Measurements from ENCODE around the gene NAP1L1. TPM values are rescaled to one million over a fixed set of nuclear protein-coding genes. Genes with fewer than 3 reads are reported as not detected.

NAP1L1 gene
- total RNA-seq, 1 experiment from 2014 or later, result 620 TPM

- H3K4me1 ChIP-seq (ENCODE audit: control insufficient read depth, insufficient read depth, low read length), result no peaks in the 10 kb centered on the region
- CTCF ChIA-PET, result no interaction called here
- intact Hi-C loops (cut with micrococcal nuclease; ENCODE audit: unreplicated experiment) (no loop called here), in situ Hi-C loops (cut with HindIII; ENCODE audit: low pct_unique_long_range_greater_than_20kb, low sequenced_read_pairs) (no loop called here)
- POLR2A ChIA-PET, result no interaction called here
- no peak overlapping the region for H3K27ac ChIP-seq (ENCODE audit: low read length)
- H3K36me3 ChIP-seq (ENCODE audit: control insufficient read depth, insufficient read depth, low read length), result no peaks in the 10 kb centered on the region
- DNase-seq (ENCODE audit: low read depth, low spot score), result no peak
- no peak overlapping the region for H3K4me3 ChIP-seq (ENCODE audit: low read depth in 2 of 2, low read length in 2 of 2)
- no peaks in the 10 kb centered on the region for H3K9me3 ChIP-seq (ENCODE audit: control insufficient read depth, insufficient read depth, low read depth, low read length)
- no peaks in the 10 kb centered on the region for H3K27me3 ChIP-seq (ENCODE audit: control insufficient read depth, insufficient read depth, low read length)
- no TSS peak for BruUV-seq (replicated peaks)
- ATAC-seq, result no peak
- TF ChIP-seq TCF7L2 (IDR thresholded peaks at IDR 0.05; ENCODE audit: low read depth, low read length), result no peak
- no peak for TF ChIP-seq SIN3A (IDR thresholded peaks at IDR 0.05; ENCODE audit: borderline replicate concordance, insufficient read depth, low read depth, low read length)
- TF ChIP-seq POLR2AphosphoS5 (IDR thresholded peaks at IDR 0.05; ENCODE audit: low read depth, low read length), result no peak
- no peak for TF ChIP-seq CTCF (IDR thresholded peaks at IDR 0.05)
- no peak for TF ChIP-seq REST (IDR thresholded peaks at IDR 0.05; ENCODE audit: insufficient read depth in 1 of 2, low read depth in 2 of 2, low read length in 1 of 2)
Observed at GRCh38 chr12:76103958-76104357, 19.5 kb upstream of the NAP1L1 start.

GRCh38 chr12:76101739-76102385 lies 17.4 kb upstream of the NAP1L1 start:
- Histone ChIP-seq H3K27me3 (ENCODE audit: control insufficient read depth, insufficient read depth, low read length) (no peaks in the 10 kb centered on the region), H3K9me3 (ENCODE audit: control insufficient read depth, insufficient read depth, low read depth, low read length) (no peaks in the 10 kb centered on the region), H3K36me3 (ENCODE audit: control insufficient read depth, insufficient read depth, low read length) (no peaks in the 10 kb centered on the region), H3K4me1 (ENCODE audit: control insufficient read depth, insufficient read depth, low read length) (no peaks in the 10 kb centered on the region), H3K4me3 (ENCODE audit: low read depth in 2 of 2, low read length in 2 of 2) (no peak overlapping the region), H3K27ac (ENCODE audit: low read length) (no peak overlapping the region)
- ChIA-PET POLR2A (no interaction called here), CTCF (no interaction called here)
- BruUV-seq (replicated peaks), result no TSS peak
- ATAC-seq, result no peak
- intact Hi-C loops (cut with micrococcal nuclease; ENCODE audit: unreplicated experiment), result no loop called here
- no peak for DNase-seq (ENCODE audit: low read depth, low spot score)
- in situ Hi-C loops (cut with HindIII; ENCODE audit: low pct_unique_long_range_greater_than_20kb, low sequenced_read_pairs), result no loop called here
- TF ChIP-seq POLR2AphosphoS5 (IDR thresholded peaks at IDR 0.05; ENCODE audit: low read depth, low read length), result no peak
- no peak for TF ChIP-seq TCF7L2 (IDR thresholded peaks at IDR 0.05; ENCODE audit: low read depth, low read length)
- TF ChIP-seq REST (IDR thresholded peaks at IDR 0.05; ENCODE audit: insufficient read depth in 1 of 2, low read depth in 2 of 2, low read length in 1 of 2), result no peak
- no peak for TF ChIP-seq SIN3A (IDR thresholded peaks at IDR 0.05; ENCODE audit: borderline replicate concordance, insufficient read depth, low read depth, low read length)
- no peak for TF ChIP-seq CTCF (IDR thresholded peaks at IDR 0.05)

All from Panc1 (cell line).